DMS153 treated with DMSO at 0.1 percent for 48 hours (cell line): ENCODE data around the gene KLF11.

Experiments
- DNase-seq: peaks from one replicate; lab custom pipeline; 2025; ENCODE audit not compliant: unreplicated experiment; lab: John Stamatoyannopoulos, UW

Gene KLF11

GRCh38 chr2:10062931-10063365, 19.6 kb downstream of the KLF11 start:
- DNase-seq, result no peak

DNA sequence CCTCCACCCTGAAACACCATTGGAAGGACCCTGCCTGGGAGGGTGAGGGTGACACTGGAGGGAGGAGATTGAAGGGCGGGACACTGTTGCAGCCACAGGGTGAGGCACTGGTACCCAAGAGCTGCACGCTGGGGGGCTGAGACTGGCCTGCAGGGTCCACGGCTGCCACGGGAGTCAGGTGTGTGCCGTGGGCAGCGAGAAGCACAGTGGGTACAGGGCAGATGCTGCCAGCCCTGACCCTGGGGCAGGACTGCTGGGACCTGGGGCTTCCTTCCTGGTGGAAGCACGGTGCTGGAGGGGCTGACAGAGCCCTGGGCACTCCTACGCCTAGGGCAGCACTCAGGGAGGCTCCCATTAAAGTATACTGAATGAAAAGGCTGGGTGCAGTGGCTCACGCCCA, 20.2 kb downstream of the KLF11 start:
- DNase-seq, result no peak

DNA sequence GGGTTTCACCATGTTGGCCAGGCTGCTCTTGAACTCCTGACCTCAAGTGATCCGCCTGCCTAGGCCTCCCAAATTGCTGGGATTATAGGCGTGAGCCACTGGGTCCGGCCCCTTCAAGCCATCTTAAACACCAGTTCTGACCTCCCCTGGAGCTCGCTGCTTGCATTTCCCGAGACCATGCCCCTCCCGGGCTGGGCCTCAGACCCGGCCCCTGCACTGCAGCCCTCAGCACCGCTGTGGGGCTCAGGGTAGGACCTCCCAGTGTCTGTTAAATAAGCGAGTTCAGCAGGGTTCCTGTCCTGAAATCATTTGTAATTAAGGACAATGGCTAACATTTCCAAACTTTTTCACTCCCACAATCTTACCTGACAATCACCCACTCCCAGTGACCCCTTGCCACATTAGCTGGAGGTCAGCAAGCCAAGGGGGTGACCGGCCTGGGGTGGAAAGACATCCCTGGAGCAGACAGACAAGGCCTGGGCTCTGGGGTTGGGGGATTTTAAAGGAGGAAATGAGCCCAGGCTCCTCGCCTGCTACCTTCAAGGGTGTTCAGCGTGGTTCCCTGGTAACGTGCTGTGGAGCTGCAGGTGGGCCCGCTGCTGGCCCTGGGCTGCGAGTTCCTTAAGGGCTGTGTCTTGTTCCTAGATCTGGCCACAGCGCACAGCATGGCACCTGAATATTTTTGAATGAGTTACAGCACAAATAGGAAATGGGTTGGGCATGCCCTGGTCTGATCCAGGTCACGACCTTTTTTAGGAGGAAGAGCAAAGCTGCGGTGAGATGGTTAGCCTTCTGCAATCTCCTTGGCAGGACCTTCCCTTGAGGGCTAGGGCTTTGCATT, 21.8 kb downstream of the KLF11 start:
- no peak for DNase-seq

GRCh38 chr2:10065773-10066055, 22.4 kb downstream of the KLF11 start:
- DNase-seq, result no peak

DNA sequence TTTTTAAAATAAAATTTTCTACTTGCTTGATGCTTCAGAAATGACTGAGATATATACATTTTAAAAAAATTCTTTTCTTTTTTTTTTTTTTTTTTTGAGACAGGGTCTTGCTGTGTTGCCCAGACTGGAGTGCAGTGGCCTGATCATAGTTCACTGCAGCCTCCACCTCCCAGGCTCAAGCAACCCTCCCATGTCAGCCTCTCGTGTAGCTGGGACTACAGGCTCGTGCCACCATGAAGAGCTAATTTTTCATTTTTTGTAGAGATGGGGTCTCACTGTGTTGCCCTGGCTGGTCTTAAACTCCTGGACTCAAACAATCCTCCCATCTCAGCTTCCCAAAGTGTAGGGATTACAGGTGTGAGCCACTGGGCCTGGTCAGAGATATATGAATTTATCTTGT, 24.0 kb downstream of the KLF11 start:
- no peak for DNase-seq

DNA sequence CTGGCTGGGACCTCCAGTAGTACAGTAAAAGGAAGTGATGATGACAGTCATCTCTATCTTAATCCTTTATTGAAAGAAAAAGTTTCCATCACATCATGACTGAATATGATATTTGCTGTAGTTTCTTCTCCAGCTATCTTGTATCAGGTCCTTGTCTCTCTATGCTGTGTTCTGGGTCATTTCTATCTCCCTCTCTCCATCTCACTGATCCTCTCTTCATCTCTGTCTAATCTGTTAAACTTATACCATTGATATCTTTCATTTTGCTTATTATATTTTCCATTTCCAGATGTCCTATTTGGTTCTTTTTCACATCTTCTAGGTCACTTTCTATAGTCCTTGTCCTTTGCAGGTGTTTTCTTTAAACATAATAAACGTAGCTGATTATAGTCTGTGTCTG, 24.5 kb downstream of the KLF11 start:
- DNase-seq, result no peak

DNA sequence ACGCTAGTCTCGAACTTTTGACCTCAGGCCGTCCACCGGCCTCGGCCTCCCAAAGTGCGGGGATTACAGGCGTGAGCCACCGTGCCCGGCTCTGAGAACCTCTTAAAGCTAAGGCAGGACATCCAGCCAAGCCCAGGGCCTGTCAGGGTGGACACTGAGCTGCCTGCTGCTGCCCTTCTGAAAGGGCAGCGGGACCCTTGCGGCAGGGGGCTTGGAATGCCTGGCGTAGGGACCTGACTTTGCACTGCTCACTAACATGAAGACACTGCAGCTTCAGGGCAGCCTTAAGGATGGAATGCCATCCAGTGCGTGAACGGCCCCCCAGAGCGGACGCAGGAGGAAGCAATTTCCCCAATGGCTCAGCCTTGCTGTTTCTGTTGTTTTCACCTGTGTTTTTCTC, 27.8 kb downstream of the KLF11 start:
- no peak for DNase-seq

DNA sequence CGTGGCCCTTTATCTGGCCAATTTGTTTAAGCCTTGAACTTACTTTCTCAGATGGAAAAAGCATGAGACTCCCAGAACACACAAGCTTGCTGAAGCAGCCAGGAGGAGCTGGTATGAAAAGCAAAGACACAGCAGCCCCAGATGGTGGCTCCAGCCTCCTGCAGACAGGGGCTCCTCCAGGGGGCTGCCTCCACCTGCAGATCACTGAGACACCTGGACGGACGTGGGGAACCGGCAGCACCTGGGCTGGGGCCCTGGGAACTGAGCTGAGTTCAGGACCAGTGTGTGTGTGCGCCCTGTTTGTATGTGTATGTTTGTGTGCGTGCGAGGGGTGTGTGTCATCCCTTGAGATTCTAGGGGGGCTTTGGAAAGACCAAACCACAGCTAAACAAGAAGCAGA, 28.2 kb downstream of the KLF11 start:
- DNase-seq, result no peak

- peak; percentile 81 for DNase-seq
Observed at GRCh38 chr2:10072656-10073480, 29.5 kb downstream of the KLF11 start.

DNA sequence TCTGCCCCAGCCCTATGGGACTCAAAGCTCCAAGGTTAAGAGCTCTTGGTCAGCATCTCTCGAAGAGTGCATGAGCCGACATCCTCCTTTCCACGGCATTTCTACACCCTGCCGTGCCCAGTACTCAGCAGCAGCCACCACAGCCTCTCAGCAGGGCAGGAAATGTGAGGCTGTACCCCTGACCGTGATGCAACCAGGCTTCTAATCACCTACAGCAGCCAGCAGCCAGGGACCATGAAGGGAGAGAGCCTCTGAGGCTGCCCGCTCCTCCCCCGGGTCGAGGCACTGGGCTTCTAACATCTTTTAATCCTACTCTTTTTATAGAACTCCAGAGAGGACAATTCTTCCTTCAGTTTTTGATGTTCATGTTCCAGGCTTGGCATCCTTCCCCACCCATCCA, 30.4 kb downstream of the KLF11 start:
- DNase-seq, result no peak

GRCh38 chr2:10075101-10075500, 31.8 kb downstream of the KLF11 start:
- no peak for DNase-seq

- no peak for DNase-seq
Observed at GRCh38 chr2:10075571-10076209, 32.3 kb downstream of the KLF11 start.

- no peak for DNase-seq
Observed at GRCh38 chr2:10076511-10076910, 33.2 kb downstream of the KLF11 start.

- no peak for DNase-seq
Observed at GRCh38 chr2:10076988-10077527, 33.7 kb downstream of the KLF11 start.

DNA sequence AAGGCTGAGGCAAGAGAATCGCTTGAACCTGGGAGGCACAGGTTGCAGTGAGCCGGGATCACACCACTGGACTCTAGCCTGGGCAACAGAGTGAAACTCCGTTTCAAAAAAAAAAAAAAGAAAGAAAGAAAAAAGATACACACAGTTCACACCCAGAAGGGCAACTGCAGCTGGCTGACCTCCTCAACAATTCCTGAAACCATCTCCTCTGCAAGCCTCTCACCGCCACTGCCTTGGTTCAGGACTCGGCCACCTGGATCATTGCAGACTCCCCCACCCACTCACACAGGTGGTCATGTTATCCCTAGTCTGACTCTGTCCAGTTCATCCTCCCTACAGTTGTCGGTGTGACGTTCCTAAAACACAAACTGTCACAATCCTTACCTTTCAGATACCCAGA, 34.7 kb downstream of the KLF11 start:
- no peak for DNase-seq

- no peak for DNase-seq
Observed at GRCh38 chr2:10078704-10079265, 35.4 kb downstream of the KLF11 start.

DNA sequence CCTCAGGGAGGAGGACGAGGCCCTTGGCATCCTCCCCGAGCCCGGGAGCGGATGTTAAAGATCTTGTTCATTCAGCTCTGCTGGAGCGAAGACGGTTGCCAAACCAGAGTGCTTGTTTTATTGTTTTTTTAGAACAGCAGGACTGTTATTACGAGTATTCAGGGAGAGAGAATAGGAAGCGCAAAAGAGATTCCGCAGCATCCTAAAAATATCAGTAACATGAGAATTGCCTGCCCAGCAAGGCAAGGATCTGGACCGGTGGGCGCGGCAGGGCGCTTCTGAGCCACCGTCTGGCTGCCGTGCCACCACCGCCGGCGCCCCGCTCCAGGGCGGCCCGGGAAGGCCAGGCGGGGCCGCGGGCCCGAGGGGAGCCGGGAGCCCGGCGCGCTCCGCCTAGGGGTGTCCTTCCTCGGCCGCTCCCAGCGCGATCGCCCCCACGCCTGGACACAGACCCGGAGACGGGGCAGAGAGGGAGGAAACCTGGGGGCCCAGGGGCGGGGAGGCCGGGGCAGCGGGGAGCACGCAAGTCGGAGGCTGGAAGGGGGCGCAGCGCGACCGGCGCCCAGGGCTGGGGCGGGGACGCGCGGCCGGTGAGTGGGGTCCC, 36.0 kb downstream of the KLF11 start:
- no peak for DNase-seq

GRCh38 chr2:10079870-10080535, 36.7 kb downstream of the KLF11 start, which contains the start of gene CYS1:
TSS of gene CYS1 (minus strand) at chr2:10080411. CDS start at chr2:10080223, 188 bp downstream.
- DNase-seq, result no peak

- no peak for DNase-seq
Observed at GRCh38 chr2:10080536-10081304, 37.4 kb downstream of the KLF11 start.

- no peak for DNase-seq
Observed at GRCh38 chr2:10083046-10083445, 39.7 kb downstream of the KLF11 start.
